Ishikawa (cell line): ENCODE measurements around the gene OR6P1.

Experiments used
- CEBPB ChIP-seq: IDR thresholded peaks from 2 replicates; pipeline ENCODE4 v1.6.1; 2012
- CREB1 ChIP-seq: IDR thresholded peaks from 2 replicates; pipeline ENCODE4 v1.6.1; 2012; ENCODE audit warnings: low read depth
- EGR1 ChIP-seq: IDR thresholded peaks from 2 replicates; pipeline ENCODE4 v1.6.1; 2012
- EP300 ChIP-seq: IDR thresholded peaks from 2 replicates; pipeline ENCODE4 v1.6.1; 2012; ENCODE audit warnings: borderline replicate concordance
- FOXM1 ChIP-seq: IDR thresholded peaks from 2 replicates; pipeline ENCODE4 v1.6.1; 2012; ENCODE audit warnings: low read depth, borderline replicate concordance
- MAX ChIP-seq: IDR thresholded peaks from 2 replicates; pipeline ENCODE4 v1.6.1; 2012
- NFIC ChIP-seq: IDR thresholded peaks from 2 replicates; pipeline ENCODE4 v1.6.1; 2012
- RAD21 ChIP-seq: IDR thresholded peaks from 2 replicates; pipeline ENCODE4 v1.6.1; 2012; ENCODE audit warnings: low read depth
- REST ChIP-seq: IDR thresholded peaks from 2 replicates; pipeline ENCODE4 v1.6.1; 2012; ENCODE audit warnings: low read depth, mild to moderate bottlenecking
- TAF1 ChIP-seq: IDR thresholded peaks from 2 replicates; pipeline ENCODE4 v1.6.1; 2012; ENCODE audit warnings: low read depth, mild to moderate bottlenecking
- TCF12 ChIP-seq: IDR thresholded peaks from 2 replicates; pipeline ENCODE4 v1.6.1; 2012; ENCODE audit warnings: low read depth
- TEAD4 ChIP-seq: IDR thresholded peaks from 2 replicates; pipeline ENCODE4 v1.6.1; 2012
- YY1 ChIP-seq: IDR thresholded peaks from 2 replicates; pipeline ENCODE4 v1.6.1; 2012; ENCODE audit warnings: low read depth
- ZBTB7A ChIP-seq: IDR thresholded peaks from 2 replicates; pipeline ENCODE4 v1.6.1; 2012; ENCODE audit warnings: low read depth
- TF ChIP-seq, protein P1 (sequence below): IDR thresholded peaks from 2 replicates; pipeline ENCODE4 v1.6.1; 2012

Gene OR6P1

DNA sequence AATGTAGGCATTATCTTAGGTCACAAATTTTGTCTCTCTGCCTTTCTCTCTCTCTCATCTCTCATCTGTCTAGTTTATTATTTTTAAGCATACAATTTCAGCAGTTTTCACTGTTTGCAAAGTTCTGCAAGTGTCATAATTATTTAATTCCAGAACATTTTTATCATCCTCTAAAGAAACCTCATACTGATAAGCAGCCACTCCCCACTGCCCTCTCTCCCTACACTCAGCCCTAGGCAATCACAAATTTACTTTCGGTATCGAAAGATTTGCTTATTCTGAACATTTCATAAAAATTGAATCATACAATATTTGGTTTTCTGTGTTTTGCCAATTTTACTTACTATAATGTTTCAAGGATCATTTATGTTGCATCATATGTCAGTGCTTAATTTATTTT lies 32.8 kb downstream of the OR6P1 start:
- TF ChIP-seq REST (no peak), RAD21 (no peak), TEAD4 (no peak), YY1 (no peak), MAX (no peak), CREB1 (no peak), FOXM1 (no peak), CEBPB (no peak), EGR1 (no peak), ZBTB7A (no peak), TAF1 (no peak), TCF12 (no peak), NFIC (no peak), EP300 (no peak)
- TF ChIP-seq, protein P1, sequence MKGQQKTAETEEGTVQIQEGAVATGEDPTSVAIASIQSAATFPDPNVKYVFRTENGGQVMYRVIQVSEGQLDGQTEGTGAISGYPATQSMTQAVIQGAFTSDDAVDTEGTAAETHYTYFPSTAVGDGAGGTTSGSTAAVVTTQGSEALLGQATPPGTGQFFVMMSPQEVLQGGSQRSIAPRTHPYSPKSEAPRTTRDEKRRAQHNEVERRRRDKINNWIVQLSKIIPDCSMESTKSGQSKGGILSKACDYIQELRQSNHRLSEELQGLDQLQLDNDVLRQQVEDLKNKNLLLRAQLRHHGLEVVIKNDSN: no peak

DNA sequence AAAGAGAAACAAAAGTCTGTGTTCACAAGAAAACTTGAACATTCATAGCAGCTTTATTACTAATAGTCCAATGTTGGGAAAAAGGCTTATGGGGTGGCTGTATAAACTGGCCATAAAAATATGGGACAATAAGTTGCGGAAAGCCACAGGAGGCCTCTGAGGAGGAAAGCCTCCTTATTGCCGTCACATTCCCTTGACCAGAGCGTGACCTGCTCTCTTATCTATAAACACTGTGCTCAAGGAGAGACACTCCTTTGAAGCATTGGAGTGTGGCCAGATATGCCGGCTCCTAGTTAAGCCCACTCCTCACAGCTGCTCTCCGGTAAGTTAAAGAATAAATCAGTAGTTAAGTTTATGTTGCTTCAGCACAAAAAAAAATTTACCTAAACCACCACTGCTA lies 35.9 kb downstream of the OR6P1 start:
- no peak for TF ChIP-seq EP300
- TF ChIP-seq RAD21: no peak
- no peak for TF ChIP-seq EGR1
- TF ChIP-seq CREB1: no peak
- no peak for TF ChIP-seq MAX
- TF ChIP-seq, protein P1: no peak
- TF ChIP-seq FOXM1: no peak
- no peak for TF ChIP-seq ZBTB7A
- no peak for TF ChIP-seq CEBPB
- no peak for TF ChIP-seq TCF12
- no peak for TF ChIP-seq TEAD4
- no peak for TF ChIP-seq NFIC
- no peak for TF ChIP-seq YY1
- TF ChIP-seq REST: no peak
- no peak for TF ChIP-seq TAF1

- TF ChIP-seq MAX (no peak), RAD21 (peak; percentile 46)
These were observed 43.1 kb downstream of the OR6P1 start for GRCh38 chr1:158527190-158527815.

DNA sequence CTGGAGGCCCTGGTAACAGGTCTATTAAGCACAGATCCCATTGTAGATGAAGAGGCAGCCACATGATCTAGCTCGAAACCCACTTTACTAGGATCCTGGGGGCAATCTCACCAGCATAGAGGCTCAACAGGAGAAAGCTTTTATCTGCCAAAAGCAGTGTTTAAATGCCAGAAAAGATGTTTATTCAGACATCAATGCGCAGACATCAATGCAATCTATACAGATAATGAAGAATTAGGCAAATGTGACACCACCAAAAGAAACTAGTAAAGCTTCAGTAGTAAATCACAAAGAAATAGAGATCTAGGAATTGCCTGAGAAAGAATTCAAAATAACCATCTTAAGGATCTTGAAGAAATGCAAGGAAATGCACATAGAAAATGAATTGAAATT lies 48.7 kb downstream of the OR6P1 start:
- TF ChIP-seq, protein P1: no peak
- TF ChIP-seq TEAD4: no peak
- TF ChIP-seq FOXM1: no peak
- no peak for TF ChIP-seq CEBPB
- TF ChIP-seq CREB1: no peak
- TF ChIP-seq YY1: no peak
- TF ChIP-seq ZBTB7A: no peak
- TF ChIP-seq MAX: no peak
- TF ChIP-seq EP300: no peak
- TF ChIP-seq REST: no peak
